Peyer's patch (tissue), 4 donors: ENCODE results near the gene GAS7.

Source experiments
- POLR2A ChIP-seq, 2 donors: fragments of 450-650 bp; IDR thresholded peaks; one replicate each; pipeline ENCODE4 v1.5.1; 2017; ENCODE audit warnings: antibody characterized with exemption in 2 of 2, mild to moderate bottlenecking in 2 of 2, moderate library complexity in 2 of 2
- TF ChIP-seq, protein P1 (sequence below), 6 experiments: fragments of 450-650 bp in 4 of 6; fragments of 200-600 bp in 2 of 6; sonication (generic) in 1 of 6; IDR thresholded peaks; one replicate each; pipeline ENCODE4 v1.5.1; 2017 to 2019; ENCODE audit warnings: antibody characterized with exemption in 6 of 6, mild to moderate bottlenecking in 3 of 6, moderate library complexity in 1 of 6

DNA sequence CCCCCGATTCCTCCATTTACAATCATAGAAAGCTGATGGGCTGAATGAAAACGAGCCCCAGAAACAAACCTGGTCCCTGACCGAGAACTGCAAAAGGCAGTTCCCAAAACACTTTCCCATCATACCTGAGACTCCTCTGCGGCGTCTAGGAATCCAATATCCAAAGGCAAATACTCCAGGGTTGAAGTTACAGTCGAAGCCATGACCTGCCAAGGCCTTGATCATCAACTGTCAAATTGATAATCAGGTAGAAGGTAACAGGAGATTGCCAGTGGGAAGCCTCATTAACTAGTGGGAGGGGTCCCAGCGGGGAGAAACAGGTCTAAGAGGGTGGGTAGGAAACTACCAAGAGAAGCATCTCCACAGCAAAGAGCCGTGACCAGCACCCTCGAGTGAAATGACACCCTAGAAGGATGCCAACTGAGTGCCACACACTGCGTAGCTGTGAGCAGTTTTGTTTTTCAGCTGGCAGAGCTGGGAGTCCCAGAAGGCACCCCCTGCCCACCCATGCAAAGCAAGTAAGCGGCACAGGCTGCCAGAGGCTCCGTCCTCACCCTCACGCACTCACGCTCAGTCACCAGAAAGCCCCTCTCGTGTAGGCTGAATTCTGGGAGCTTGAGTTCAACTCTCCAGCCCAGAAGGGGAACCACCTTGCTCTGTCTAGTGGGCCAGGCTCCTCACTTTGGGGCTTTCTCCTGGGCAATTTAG, 146.1 kb downstream of the GAS7 start:
- TF ChIP-seq, protein P1, sequence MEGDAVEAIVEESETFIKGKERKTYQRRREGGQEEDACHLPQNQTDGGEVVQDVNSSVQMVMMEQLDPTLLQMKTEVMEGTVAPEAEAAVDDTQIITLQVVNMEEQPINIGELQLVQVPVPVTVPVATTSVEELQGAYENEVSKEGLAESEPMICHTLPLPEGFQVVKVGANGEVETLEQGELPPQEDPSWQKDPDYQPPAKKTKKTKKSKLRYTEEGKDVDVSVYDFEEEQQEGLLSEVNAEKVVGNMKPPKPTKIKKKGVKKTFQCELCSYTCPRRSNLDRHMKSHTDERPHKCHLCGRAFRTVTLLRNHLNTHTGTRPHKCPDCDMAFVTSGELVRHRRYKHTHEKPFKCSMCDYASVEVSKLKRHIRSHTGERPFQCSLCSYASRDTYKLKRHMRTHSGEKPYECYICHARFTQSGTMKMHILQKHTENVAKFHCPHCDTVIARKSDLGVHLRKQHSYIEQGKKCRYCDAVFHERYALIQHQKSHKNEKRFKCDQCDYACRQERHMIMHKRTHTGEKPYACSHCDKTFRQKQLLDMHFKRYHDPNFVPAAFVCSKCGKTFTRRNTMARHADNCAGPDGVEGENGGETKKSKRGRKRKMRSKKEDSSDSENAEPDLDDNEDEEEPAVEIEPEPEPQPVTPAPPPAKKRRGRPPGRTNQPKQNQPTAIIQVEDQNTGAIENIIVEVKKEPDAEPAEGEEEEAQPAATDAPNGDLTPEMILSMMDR (IDR thresholded peaks at IDR 0.05): no peak
- TF ChIP-seq POLR2A (IDR thresholded peaks at IDR 0.05): no peak
